K562 (cell line): Measurements from ENCODE around the gene LST1. TPM values are rescaled to one million over a fixed set of nuclear protein-coding genes. Genes with fewer than 3 reads are reported as not detected.

Experiments
- ZC3H11A ChIP-seq: IDR thresholded peaks from 2 replicates; pipeline ENCODE4 v1.6.1; 2012; ENCODE audit warnings: low read depth, low read length, improper control_type of control experiment
- polyA plus RNA-seq, 8 experiments: library from polyadenylated mRNA; depleted of rRNA in 4 of 8; stranded (reverse) in 5 of 8; unstranded in 3 of 8; fragments of >200 nt; fragmentation: Nextera tagmentation in 2 of 8; fragmentation: Illumina TruSeq in 1 of 8; extraction: Ambion mirVana in 2 of 8; extraction: Trizol in 1 of 8; gene quantifications; 2 replicates each; pipeline versions ENCODE4 v1.2.1 to v1.2.3, GENCODE V29; 2011 to 2014; ENCODE audit warnings: inconsistent platforms in 1 of 8, missing spikeins in 1 of 8
- total RNA-seq, 7 experiments: library from RNA; depleted of rRNA in 6 of 7; stranded (reverse); fragments of >200 nt in 6 of 7; fragmentation: Illumina TruSeq in 2 of 7; extraction: Trizol in 2 of 7; gene quantifications; 2 replicates each; pipeline versions ENCODE4 v1.2.1 to v1.2.3, GENCODE V29; 2011 to 2021; ENCODE audit warnings: low replicate concordance in 1 of 7
- TF ChIP-seq, protein P1 (sequence below): fragments of 250-450 bp; sonication (Bioruptor Pico); IDR thresholded peaks from 2 replicates; pipeline ENCODE4 v1.5.0; 2020; ENCODE audit warnings: mild to moderate bottlenecking, borderline replicate concordance
- TF ChIP-seq, protein P2 (sequence below): fragments of 200-600 bp; sonication (generic); IDR thresholded peaks from one replicate; pipeline ENCODE4 v1.6.1; 2012; ENCODE audit warnings: mild to moderate bottlenecking, low read depth, low read length, inconsistent platforms
- TF ChIP-seq, protein P3 (sequence below): sonication (generic); formaldehyde crosslinking; IDR thresholded peaks from 2 replicates; pipeline ENCODE4 v1.8.0; 2023; ENCODE audit warnings: mild to moderate bottlenecking, missing genetic modification reagents
- TF ChIP-seq, protein P4 (sequence below), 2 experiments: fragments of 450-650 bp; conservative IDR thresholded peaks; 2 replicates each; pipeline ENCODE4 v1.6.1; 2017; ENCODE audit warnings: mild to moderate bottlenecking in 2 of 2, moderate library complexity in 2 of 2

LST1 gene
- total and polyA plus RNA-seq, 9 of the 15 experiments (the other 6 are each of a cell fraction or from before 2014, with no cell fraction given): 0.82 to 7.8 (median 1.7) TPM

DNA sequence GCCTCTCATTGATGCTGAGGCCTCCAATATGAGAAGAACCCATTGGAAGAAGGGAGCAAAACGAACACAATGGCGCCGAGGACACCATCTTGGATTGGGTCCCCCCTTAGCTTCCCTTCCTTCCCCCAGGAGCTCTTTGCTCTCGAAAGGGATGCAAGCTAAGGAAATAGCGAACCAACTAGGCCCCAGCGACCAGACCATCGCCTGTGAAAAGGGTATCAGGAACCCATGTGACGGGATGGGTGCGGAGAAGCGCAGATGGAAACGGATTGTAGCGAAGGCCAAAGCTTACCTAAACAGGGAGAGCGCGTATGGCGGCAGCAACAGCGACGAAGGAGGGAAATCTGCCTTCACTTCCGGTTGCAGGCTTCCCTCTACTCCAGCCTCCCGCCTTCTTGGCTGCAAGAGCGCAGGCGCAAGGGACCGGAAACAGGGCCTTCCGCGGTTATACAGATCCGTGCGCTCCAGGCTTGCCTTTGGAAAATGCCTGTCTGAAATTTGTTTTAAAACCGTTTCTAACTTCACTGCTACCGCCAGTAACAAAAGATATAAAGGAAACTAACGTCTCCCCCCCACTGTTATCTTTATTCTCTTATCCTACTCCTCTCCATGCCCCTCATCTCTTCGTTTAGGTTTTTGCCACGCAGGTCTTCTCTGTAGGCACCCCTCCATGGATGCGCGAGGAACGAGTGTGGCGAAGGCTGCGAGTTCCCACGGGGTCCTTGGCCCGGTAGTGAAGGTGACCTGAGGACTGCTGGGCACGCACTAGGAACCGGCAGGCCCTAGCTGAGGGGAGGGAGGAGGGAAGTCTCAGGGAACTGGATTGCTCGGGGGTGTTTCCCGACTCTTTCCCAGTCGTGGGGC is 44.2 kb upstream of the LST1 start, which contains the start of gene DDX39B (continued):
- TF ChIP-seq, protein P1, sequence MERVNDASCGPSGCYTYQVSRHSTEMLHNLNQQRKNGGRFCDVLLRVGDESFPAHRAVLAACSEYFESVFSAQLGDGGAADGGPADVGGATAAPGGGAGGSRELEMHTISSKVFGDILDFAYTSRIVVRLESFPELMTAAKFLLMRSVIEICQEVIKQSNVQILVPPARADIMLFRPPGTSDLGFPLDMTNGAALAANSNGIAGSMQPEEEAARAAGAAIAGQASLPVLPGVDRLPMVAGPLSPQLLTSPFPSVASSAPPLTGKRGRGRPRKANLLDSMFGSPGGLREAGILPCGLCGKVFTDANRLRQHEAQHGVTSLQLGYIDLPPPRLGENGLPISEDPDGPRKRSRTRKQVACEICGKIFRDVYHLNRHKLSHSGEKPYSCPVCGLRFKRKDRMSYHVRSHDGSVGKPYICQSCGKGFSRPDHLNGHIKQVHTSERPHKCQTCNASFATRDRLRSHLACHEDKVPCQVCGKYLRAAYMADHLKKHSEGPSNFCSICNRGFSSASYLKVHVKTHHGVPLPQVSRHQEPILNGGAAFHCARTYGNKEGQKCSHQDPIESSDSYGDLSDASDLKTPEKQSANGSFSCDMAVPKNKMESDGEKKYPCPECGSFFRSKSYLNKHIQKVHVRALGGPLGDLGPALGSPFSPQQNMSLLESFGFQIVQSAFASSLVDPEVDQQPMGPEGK (CRISPR knock-in tag): no peak
- TF ChIP-seq ZC3H11A: no peak; the same call in 1 of the 2 replicates
- TF ChIP-seq, protein P2, sequence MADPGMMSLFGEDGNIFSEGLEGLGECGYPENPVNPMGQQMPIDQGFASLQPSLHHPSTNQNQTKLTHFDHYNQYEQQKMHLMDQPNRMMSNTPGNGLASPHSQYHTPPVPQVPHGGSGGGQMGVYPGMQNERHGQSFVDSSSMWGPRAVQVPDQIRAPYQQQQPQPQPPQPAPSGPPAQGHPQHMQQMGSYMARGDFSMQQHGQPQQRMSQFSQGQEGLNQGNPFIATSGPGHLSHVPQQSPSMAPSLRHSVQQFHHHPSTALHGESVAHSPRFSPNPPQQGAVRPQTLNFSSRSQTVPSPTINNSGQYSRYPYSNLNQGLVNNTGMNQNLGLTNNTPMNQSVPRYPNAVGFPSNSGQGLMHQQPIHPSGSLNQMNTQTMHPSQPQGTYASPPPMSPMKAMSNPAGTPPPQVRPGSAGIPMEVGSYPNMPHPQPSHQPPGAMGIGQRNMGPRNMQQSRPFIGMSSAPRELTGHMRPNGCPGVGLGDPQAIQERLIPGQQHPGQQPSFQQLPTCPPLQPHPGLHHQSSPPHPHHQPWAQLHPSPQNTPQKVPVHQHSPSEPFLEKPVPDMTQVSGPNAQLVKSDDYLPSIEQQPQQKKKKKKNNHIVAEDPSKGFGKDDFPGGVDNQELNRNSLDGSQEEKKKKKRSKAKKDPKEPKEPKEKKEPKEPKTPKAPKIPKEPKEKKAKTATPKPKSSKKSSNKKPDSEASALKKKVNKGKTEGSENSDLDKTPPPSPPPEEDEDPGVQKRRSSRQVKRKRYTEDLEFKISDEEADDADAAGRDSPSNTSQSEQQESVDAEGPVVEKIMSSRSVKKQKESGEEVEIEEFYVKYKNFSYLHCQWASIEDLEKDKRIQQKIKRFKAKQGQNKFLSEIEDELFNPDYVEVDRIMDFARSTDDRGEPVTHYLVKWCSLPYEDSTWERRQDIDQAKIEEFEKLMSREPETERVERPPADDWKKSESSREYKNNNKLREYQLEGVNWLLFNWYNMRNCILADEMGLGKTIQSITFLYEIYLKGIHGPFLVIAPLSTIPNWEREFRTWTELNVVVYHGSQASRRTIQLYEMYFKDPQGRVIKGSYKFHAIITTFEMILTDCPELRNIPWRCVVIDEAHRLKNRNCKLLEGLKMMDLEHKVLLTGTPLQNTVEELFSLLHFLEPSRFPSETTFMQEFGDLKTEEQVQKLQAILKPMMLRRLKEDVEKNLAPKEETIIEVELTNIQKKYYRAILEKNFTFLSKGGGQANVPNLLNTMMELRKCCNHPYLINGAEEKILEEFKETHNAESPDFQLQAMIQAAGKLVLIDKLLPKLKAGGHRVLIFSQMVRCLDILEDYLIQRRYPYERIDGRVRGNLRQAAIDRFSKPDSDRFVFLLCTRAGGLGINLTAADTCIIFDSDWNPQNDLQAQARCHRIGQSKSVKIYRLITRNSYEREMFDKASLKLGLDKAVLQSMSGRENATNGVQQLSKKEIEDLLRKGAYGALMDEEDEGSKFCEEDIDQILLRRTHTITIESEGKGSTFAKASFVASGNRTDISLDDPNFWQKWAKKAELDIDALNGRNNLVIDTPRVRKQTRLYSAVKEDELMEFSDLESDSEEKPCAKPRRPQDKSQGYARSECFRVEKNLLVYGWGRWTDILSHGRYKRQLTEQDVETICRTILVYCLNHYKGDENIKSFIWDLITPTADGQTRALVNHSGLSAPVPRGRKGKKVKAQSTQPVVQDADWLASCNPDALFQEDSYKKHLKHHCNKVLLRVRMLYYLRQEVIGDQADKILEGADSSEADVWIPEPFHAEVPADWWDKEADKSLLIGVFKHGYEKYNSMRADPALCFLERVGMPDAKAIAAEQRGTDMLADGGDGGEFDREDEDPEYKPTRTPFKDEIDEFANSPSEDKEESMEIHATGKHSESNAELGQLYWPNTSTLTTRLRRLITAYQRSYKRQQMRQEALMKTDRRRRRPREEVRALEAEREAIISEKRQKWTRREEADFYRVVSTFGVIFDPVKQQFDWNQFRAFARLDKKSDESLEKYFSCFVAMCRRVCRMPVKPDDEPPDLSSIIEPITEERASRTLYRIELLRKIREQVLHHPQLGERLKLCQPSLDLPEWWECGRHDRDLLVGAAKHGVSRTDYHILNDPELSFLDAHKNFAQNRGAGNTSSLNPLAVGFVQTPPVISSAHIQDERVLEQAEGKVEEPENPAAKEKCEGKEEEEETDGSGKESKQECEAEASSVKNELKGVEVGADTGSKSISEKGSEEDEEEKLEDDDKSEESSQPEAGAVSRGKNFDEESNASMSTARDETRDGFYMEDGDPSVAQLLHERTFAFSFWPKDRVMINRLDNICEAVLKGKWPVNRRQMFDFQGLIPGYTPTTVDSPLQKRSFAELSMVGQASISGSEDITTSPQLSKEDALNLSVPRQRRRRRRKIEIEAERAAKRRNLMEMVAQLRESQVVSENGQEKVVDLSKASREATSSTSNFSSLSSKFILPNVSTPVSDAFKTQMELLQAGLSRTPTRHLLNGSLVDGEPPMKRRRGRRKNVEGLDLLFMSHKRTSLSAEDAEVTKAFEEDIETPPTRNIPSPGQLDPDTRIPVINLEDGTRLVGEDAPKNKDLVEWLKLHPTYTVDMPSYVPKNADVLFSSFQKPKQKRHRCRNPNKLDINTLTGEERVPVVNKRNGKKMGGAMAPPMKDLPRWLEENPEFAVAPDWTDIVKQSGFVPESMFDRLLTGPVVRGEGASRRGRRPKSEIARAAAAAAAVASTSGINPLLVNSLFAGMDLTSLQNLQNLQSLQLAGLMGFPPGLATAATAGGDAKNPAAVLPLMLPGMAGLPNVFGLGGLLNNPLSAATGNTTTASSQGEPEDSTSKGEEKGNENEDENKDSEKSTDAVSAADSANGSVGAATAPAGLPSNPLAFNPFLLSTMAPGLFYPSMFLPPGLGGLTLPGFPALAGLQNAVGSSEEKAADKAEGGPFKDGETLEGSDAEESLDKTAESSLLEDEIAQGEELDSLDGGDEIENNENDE: no peak
- TF ChIP-seq, protein P3, sequence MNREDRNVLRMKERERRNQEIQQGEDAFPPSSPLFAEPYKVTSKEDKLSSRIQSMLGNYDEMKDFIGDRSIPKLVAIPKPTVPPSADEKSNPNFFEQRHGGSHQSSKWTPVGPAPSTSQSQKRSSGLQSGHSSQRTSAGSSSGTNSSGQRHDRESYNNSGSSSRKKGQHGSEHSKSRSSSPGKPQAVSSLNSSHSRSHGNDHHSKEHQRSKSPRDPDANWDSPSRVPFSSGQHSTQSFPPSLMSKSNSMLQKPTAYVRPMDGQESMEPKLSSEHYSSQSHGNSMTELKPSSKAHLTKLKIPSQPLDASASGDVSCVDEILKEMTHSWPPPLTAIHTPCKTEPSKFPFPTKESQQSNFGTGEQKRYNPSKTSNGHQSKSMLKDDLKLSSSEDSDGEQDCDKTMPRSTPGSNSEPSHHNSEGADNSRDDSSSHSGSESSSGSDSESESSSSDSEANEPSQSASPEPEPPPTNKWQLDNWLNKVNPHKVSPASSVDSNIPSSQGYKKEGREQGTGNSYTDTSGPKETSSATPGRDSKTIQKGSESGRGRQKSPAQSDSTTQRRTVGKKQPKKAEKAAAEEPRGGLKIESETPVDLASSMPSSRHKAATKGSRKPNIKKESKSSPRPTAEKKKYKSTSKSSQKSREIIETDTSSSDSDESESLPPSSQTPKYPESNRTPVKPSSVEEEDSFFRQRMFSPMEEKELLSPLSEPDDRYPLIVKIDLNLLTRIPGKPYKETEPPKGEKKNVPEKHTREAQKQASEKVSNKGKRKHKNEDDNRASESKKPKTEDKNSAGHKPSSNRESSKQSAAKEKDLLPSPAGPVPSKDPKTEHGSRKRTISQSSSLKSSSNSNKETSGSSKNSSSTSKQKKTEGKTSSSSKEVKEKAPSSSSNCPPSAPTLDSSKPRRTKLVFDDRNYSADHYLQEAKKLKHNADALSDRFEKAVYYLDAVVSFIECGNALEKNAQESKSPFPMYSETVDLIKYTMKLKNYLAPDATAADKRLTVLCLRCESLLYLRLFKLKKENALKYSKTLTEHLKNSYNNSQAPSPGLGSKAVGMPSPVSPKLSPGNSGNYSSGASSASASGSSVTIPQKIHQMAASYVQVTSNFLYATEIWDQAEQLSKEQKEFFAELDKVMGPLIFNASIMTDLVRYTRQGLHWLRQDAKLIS (CRISPR knock-in tag): peak; percentile 97; the same call in 1 of the 2 replicates
- TF ChIP-seq, protein P4, sequence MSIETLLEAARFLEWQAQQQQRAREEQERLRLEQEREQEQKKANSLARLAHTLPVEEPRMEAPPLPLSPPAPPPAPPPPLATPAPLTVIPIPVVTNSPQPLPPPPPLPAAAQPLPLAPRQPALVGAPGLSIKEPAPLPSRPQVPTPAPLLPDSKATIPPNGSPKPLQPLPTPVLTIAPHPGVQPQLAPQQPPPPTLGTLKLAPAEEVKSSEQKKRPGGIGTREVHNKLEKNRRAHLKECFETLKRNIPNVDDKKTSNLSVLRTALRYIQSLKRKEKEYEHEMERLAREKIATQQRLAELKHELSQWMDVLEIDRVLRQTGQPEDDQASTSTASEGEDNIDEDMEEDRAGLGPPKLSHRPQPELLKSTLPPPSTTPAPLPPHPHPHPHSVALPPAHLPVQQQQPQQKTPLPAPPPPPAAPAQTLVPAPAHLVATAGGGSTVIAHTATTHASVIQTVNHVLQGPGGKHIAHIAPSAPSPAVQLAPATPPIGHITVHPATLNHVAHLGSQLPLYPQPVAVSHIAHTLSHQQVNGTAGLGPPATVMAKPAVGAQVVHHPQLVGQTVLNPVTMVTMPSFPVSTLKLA (conservative IDR thresholded peaks at IDR 0.05): peak; percentile 90 to 94
